GM12873 (cell line): Measurements from ENCODE around the gene CATSPERB.

Experiments used
- CTCF ChIP-seq: IDR thresholded peaks from 2 replicates; pipeline ENCODE4 v1.5.1; 2012; ENCODE audit warnings: low read depth, mild to moderate bottlenecking, moderate library complexity, low read length, control low read depth; ENCODE audit not compliant: insufficient read depth; ENCODE audit errors: missing control alignments

The CATSPERB gene

GRCh38 chr14:91586410-91586809 lies 145.5 kb downstream of the CATSPERB start:
- TF ChIP-seq CTCF, result no peak

GRCh38 chr14:91585856-91586255 lies 146.0 kb downstream of the CATSPERB start:
- no peak for TF ChIP-seq CTCF

- no peak for TF ChIP-seq CTCF
Measured at GRCh38 chr14:91582761-91583160, 149.1 kb downstream of the CATSPERB start.

- no peak for TF ChIP-seq CTCF
Measured at GRCh38 chr14:91580876-91581577, 150.9 kb downstream of the CATSPERB start.

- no peak for TF ChIP-seq CTCF
Measured at GRCh38 chr14:91577632-91578233, 154.2 kb downstream of the CATSPERB start.

- TF ChIP-seq CTCF, result no peak
Measured at GRCh38 chr14:91575469-91576208, 156.2 kb downstream of the CATSPERB start.
